Osteoblast (primary cell): ENCODE measurements around the gene KIAA1671. TPM values are rescaled to one million over a fixed set of nuclear protein-coding genes. Genes with fewer than 3 reads are reported as not detected.

Source experiments
- DNase-seq: peaks from one replicate; pipeline ENCODE4 v3.0.0; 2011; ENCODE audit warnings: low spot score, mixed read lengths; ENCODE audit not compliant: insufficient read length; ENCODE audit errors: missing footprints
- H2AFZ ChIP-seq: 2 replicates; pipeline ENCODE4 v1.6.0; 2011; ENCODE audit warnings: mild to moderate bottlenecking, low read length
- H3K27ac ChIP-seq: 2 replicates; pipeline ENCODE4 v1.5.1; 2011; ENCODE audit warnings: mild to moderate bottlenecking, low read depth, low read length, moderate library complexity
- H3K27me3 ChIP-seq: 2 replicates; pipeline ENCODE4 v1.6.0; 2012; ENCODE audit warnings: mild to moderate bottlenecking, control low read depth, inconsistent platforms, low read length, moderate library complexity; ENCODE audit not compliant: insufficient read depth
- H3K36me3 ChIP-seq: 2 replicates; pipeline ENCODE4 v1.5.1; 2011; ENCODE audit warnings: mild to moderate bottlenecking, low read length, control low read depth, moderate library complexity; ENCODE audit not compliant: insufficient read depth
- H3K4me1 ChIP-seq: 2 replicates; pipeline ENCODE4 v1.5.1; 2011; ENCODE audit warnings: mild to moderate bottlenecking, low read length, control low read depth, moderate library complexity; ENCODE audit not compliant: insufficient read depth
- H3K4me2 ChIP-seq: 2 replicates; pipeline ENCODE4 v1.6.0; 2011; ENCODE audit warnings: mild to moderate bottlenecking, low read length; ENCODE audit not compliant: insufficient read depth
- H3K4me3 ChIP-seq: fragments of 200-600 bp; sonication (generic); 3 replicates; pipeline ENCODE4 v1.5.1; 2012; ENCODE audit warnings: mild to moderate bottlenecking, low read length, inconsistent platforms; ENCODE audit not compliant: insufficient read depth
- H3K79me2 ChIP-seq: 2 replicates; pipeline ENCODE4 v1.6.0; 2012; ENCODE audit warnings: mild to moderate bottlenecking, low read length, control low read depth, inconsistent platforms; ENCODE audit not compliant: insufficient read depth
- H3K9me3 ChIP-seq: 2 replicates; pipeline ENCODE4 v1.5.1; 2011; ENCODE audit warnings: low read depth, low read length, control low read depth
- H4K20me1 ChIP-seq: 2 replicates; pipeline ENCODE4 v1.6.0; 2012; ENCODE audit warnings: mild to moderate bottlenecking, low read length, control low read depth; ENCODE audit not compliant: insufficient read depth
- total RNA-seq: library from RNA; depleted of rRNA; stranded (reverse); fragments of >200 nt; gene quantifications from 2 replicates; pipeline ENCODE4 v1.2.3, GENCODE V29; 2012
- TF ChIP-seq, protein P1 (sequence below): IDR thresholded peaks from 2 replicates; pipeline ENCODE4 v1.5.1; 2011; ENCODE audit warnings: mild to moderate bottlenecking, low read depth, low read length, moderate library complexity; ENCODE audit errors: extremely low read depth

The KIAA1671 gene
- total RNA-seq, 1 donor = 16.6 TPM

DNA sequence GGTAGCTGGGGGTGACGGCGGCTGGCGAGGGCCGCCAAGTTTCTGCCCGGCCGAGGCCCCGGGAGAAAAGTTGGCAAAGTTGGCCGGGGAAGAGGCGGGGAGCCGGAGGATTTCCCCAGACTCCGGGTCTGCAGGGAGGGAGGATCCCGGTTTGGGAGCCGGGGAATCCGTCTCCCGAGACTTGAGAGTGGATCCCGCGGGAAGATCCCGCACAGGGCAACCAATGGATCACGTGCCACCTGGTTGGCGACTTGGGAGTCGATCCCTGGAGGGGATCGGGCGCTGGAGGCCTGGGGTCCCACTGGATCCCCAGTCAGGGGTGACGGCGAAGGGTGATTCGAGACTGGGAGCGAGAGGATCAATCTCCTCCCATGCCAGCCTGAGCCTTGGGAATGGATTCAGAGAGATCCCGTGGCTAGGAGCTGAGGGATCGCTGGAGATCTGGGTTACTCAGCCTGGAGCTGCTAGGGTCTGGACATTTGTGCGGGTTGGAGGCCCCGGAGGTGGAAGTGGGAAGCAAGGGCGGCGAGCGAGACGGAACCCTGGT lies 394 bp downstream of the KIAA1671 start:
- H4K20me1 ChIP-seq = peaks cover 7% of the 10 kb centered on the region
- no peaks in the 10 kb centered on the region for H3K36me3 ChIP-seq
- H3K27me3 ChIP-seq = no peaks in the 10 kb centered on the region
- H3K79me2 ChIP-seq = peaks cover 38% of the 10 kb centered on the region
- H3K9me3 ChIP-seq = no peaks in the 10 kb centered on the region
- H2AFZ ChIP-seq = peak overlapping the region; percentile 100
- peak overlapping the region; percentile 88 for H3K27ac ChIP-seq
- peak overlapping the region; percentile 99 for H3K4me2 ChIP-seq
- TF ChIP-seq, protein P1, sequence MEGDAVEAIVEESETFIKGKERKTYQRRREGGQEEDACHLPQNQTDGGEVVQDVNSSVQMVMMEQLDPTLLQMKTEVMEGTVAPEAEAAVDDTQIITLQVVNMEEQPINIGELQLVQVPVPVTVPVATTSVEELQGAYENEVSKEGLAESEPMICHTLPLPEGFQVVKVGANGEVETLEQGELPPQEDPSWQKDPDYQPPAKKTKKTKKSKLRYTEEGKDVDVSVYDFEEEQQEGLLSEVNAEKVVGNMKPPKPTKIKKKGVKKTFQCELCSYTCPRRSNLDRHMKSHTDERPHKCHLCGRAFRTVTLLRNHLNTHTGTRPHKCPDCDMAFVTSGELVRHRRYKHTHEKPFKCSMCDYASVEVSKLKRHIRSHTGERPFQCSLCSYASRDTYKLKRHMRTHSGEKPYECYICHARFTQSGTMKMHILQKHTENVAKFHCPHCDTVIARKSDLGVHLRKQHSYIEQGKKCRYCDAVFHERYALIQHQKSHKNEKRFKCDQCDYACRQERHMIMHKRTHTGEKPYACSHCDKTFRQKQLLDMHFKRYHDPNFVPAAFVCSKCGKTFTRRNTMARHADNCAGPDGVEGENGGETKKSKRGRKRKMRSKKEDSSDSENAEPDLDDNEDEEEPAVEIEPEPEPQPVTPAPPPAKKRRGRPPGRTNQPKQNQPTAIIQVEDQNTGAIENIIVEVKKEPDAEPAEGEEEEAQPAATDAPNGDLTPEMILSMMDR = no peak
- peaks cover 22% of the 10 kb centered on the region for H3K4me1 ChIP-seq
- peak; percentile 98 for DNase-seq
- peak overlapping the region; percentile 95 for H3K4me3 ChIP-seq

DNA sequence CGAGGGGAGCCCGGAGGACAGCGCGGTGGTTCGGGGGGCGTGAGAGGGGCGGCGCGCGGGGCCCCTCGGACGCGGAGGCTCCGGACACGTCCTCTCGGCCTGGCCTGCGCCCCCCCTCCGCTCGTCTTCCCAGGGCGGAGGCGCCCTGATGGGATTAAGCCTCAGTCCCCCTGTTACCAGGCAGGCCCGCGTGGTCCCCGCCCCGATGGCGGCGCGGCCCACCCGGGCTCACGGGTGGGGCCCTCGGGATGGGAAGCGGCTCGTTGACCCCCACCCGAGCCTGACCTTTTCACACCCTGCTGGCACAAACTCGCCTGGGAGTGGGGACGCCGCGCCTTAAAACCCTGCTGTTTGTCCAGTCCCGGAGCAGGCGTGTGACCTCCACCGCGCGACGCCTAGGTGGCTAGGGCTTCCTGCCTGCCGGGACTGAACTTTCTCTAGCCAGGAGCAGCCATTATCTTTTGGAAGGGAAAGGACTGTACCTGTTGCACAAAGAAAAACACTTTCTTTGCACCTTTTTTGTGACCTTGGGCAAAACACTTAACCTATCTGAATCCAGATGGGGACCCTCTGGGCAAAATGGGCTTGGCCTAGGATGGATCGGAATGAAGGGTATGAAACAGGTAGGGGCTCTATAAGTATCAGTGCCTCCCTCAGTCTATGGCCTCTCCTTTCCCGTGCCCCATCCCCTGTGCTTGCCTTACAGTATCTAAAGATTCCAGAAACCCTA lies 1.0 kb downstream of the KIAA1671 start:
- TF ChIP-seq, protein P1 = no peak
- H3K4me3 ChIP-seq = peak overlapping the region; percentile 95

DNA sequence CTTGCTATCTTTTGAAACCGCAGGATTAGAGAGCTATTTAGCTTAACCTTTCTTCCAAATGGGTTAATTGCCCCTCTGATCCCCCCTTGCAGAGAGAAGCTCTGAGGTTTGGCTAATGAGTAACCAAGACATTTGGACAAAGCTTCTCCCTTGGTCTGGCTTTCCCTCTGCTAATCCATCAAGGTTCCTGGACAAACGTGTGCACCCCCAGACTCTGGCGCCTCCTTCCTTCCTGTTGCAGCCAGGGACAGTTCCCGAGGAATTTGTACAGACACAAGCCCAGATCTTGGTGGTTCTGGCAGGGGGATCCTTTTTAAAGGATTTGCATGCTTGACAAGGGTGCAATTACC lies 1.6 kb downstream of the KIAA1671 start:
- Histone ChIP-seq H3K9me3 (no peaks in the 10 kb centered on the region), H3K79me2 (peaks cover 38% of the 10 kb centered on the region), H3K4me1 (peaks cover 22% of the 10 kb centered on the region), H4K20me1 (peaks cover 7% of the 10 kb centered on the region), H3K27ac (no peak overlapping the region), H3K4me2 (peak overlapping the region; percentile 99), H3K4me3 (peak overlapping the region; percentile 95), H2AFZ (no peak overlapping the region), H3K36me3 (no peaks in the 10 kb centered on the region), H3K27me3 (no peaks in the 10 kb centered on the region)
- DNase-seq = no peak
- TF ChIP-seq, protein P1 = no peak

More for the DNA sequence above, 1.0 kb downstream of the KIAA1671 start:
- peaks cover 38% of the 10 kb centered on the region for H3K79me2 ChIP-seq
- H3K4me2 ChIP-seq = peak overlapping the region; percentile 99
- no peaks in the 10 kb centered on the region for H3K9me3 ChIP-seq
- no peaks in the 10 kb centered on the region for H3K36me3 ChIP-seq
- peaks cover 22% of the 10 kb centered on the region for H3K4me1 ChIP-seq
- H3K27me3 ChIP-seq = no peaks in the 10 kb centered on the region
- H2AFZ ChIP-seq = peak overlapping the region; percentile 100
- peak; percentile 86 for DNase-seq
- peaks cover 7% of the 10 kb centered on the region for H4K20me1 ChIP-seq
- peak overlapping the region; percentile 88 for H3K27ac ChIP-seq

DNA sequence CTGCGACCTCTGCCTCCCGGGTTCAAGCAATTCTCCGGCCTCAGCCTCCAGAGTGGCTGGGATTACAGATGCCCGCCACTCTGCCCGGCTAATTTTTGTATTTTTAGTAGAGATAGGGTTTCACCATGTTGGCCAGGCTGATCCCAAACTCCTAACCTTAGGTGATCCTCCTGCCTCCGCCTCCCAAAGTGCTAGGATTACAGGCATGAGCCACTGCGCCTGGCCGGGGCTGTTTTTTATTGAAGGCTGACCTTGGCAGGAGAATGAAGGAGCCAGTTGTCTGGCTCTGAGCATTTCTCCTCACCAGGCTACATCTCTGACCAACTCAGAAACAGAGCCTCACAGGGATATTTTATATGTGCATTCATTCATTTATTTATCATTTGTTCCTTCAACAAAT lies 2.3 kb downstream of the KIAA1671 start:
- Histone ChIP-seq H3K4me1 (peaks cover 22% of the 10 kb centered on the region), H2AFZ (no peak overlapping the region), H3K9me3 (no peaks in the 10 kb centered on the region), H4K20me1 (peaks cover 7% of the 10 kb centered on the region), H3K27ac (no peak overlapping the region), H3K79me2 (peaks cover 42% of the 10 kb centered on the region), H3K4me3 (no peak overlapping the region), H3K27me3 (no peaks in the 10 kb centered on the region), H3K4me2 (no peak overlapping the region), H3K36me3 (no peaks in the 10 kb centered on the region)
- DNase-seq = no peak
- TF ChIP-seq, protein P1 = no peak
